ENCODE measurements around the gene GPATCH4. TPM values are rescaled to one million over a fixed set of nuclear protein-coding genes. Genes with fewer than 3 reads are reported as not detected.

GPATCH4 gene
- total RNA-seq, 1 experiment from 2014 or later, result 23.8 TPM

- no peak for DNase-seq (ENCODE audit: low read depth)
Measured at GRCh38 chr1:156549390-156549789, 51.9 kb downstream of the GPATCH4 start.

DNA sequence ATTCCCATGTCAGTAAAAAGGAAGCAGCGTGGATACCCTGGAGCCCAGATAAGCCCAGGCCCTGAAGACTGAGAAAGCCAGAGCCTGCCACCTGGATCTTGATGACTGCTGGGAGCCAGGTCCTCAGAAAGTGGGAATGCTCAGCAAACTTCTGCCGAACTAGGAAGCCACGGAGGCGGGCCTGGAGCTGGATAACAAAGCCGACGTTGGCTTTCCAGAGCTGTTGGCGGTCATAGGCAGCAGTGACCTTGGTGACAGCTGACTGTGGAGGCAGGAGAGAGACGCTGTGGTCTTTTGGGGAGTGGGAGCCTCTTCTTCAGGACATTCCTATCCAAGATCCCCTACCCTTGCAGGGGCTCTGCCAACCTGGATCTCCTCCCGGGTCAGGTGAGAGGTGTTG is 53.3 kb downstream of the GPATCH4 start:
- DNase-seq (ENCODE audit: low read depth), result no peak

DNA sequence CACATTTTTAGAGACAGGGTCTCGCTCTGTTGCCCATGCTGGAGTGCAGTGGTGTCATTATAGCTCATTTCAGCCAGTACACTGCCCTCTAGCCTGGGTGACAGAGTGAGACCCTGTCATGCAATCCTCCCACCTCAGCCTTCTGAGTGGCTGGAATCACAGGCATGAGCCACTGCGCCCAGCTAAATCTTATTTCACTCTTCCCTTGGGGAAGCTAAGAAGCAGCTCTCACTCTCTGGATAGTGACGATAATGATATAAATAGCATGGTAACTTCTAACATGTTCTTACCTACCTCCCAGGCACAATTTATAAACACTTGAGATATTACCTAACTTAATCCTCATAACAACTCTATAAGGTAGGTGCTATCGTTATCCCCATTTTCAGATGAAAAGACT is 53.8 kb downstream of the GPATCH4 start:
- DNase-seq (ENCODE audit: low read depth), result no peak

DNA sequence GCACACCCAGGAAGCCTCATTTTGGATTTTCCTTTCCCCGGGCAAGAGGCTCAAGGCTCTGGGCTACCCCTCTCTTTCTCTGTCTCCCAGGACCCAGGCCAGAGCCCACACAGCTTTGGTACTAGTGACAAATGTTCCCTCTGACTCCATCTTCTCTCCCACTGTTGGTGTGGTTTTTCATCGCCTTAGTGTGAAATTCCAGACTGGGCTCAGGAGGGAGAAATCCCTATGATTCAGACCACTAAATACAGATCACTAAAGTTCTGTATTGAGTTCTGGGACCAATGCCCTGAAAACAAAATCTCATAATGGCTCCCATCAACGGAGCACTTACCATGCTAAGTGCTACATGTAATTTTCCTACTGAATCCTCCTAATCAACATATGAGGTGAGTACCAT is 55.0 kb downstream of the GPATCH4 start:
- no peak for DNase-seq (ENCODE audit: low read depth)

- no peak for DNase-seq (ENCODE audit: low read depth)
Measured at GRCh38 chr1:156544592-156545102, 56.6 kb downstream of the GPATCH4 start.

Other genes starting within 250 kb of the GPATCH4 start
- not detected in 2 replicates for gene RHBG, start 232.3 kb downstream of the GPATCH4 start, total RNA-seq (2014; rRNA removed; shearing (Covaris generic))
- 9.9 and 11.4 TPM in 2 replicates for gene MEF2D, start 100.7 kb downstream of the GPATCH4 start, total RNA-seq (2014; rRNA removed; shearing (Covaris generic))
- gene IQGAP3, start 28.9 kb downstream of the GPATCH4 start, total RNA-seq (2014; rRNA removed; shearing (Covaris generic)), result 32.8 and 35.5 TPM in 2 replicates
- gene TTC24, start 21.8 kb downstream of the GPATCH4 start, total RNA-seq (2014; rRNA removed; shearing (Covaris generic)), result not detected in 2 replicates
- 85.4 and 91.0 TPM in 2 replicates for gene NAXE, start 9.7 kb downstream of the GPATCH4 start, total RNA-seq (2014; rRNA removed; shearing (Covaris generic))
- not detected in 2 replicates for gene HAPLN2, start 17.9 kb upstream of the GPATCH4 start, total RNA-seq (2014; rRNA removed; shearing (Covaris generic))
- gene BCAN, start 40.6 kb upstream of the GPATCH4 start, total RNA-seq (2014; rRNA removed; shearing (Covaris generic)), result 0.12 TPM in 1 of 2 replicates, not detected in the other
- 24.2 and 39.1 TPM in 2 replicates for gene NES, start 75.9 kb upstream of the GPATCH4 start, total RNA-seq (2014; rRNA removed; shearing (Covaris generic))
- 66.6 and 81.6 TPM in 2 replicates for gene CRABP2, start 104.1 kb upstream of the GPATCH4 start, total RNA-seq (2014; rRNA removed; shearing (Covaris generic))
- gene METTL25B, start 127.0 kb upstream of the GPATCH4 start, total RNA-seq (2014; rRNA removed; shearing (Covaris generic)), result 6.4 and 6.9 TPM in 2 replicates
- 14.3 and 16.4 TPM in 2 replicates for gene ISG20L2, start 127.3 kb upstream of the GPATCH4 start, total RNA-seq (2014; rRNA removed; shearing (Covaris generic))
- gene MRPL24, start 139.6 kb upstream of the GPATCH4 start, total RNA-seq (2014; rRNA removed; shearing (Covaris generic)), result 57.9 and 68.2 TPM in 2 replicates
- 230 and 306 TPM in 2 replicates for gene HDGF, start 150.2 kb upstream of the GPATCH4 start, total RNA-seq (2014; rRNA removed; shearing (Covaris generic))
- 18.1 and 25.0 TPM in 2 replicates for gene PRCC, start 166.1 kb upstream of the GPATCH4 start, total RNA-seq (2014; rRNA removed; shearing (Covaris generic))
- gene SH2D2A, start 215.4 kb upstream of the GPATCH4 start, total RNA-seq (2014; rRNA removed; shearing (Covaris generic)), result 0.48 TPM in 1 of 2 replicates, not detected in the other